HepG2 (cell line): ENCODE data around the gene PAK2. TPM values are rescaled to one million over a fixed set of nuclear protein-coding genes. Genes with fewer than 3 reads are reported as not detected.

ENCODE experiments used
- ATAC-seq: fragments of 200-7000 bp; cut with Tn5 transposase; 3 replicates; pipeline ENCODE4 v1.9.1; 2020; ENCODE audit warnings: mild to moderate bottlenecking, moderate library complexity
- BruUV-seq: library from RNA; stranded (reverse); fragments of 400-500 nt; replicated peaks from 2 replicates; lab custom pipeline; 2021; lab: Mats Ljungman, UMichigan
- CTCF ChIA-PET: fragments of 300-600 bp; formaldehyde crosslinking; extraction: SDS; loops from one replicate; lab custom pipeline; 2021; ENCODE audit warnings: low total read pairs, inconsistent platforms, low intra/inter-chr PET ratio; lab: Yijun Ruan, JAX
- POLR2A ChIA-PET: fragments of 350-600 bp; sonication (Branson Sonifier 250); formaldehyde crosslinking; loops from one replicate; lab custom pipeline; 2020; ENCODE audit warnings: antibody characterized with exemption, inconsistent platforms; lab: Yijun Ruan, JAX
- DNase-seq: peaks from one replicate; pipeline ENCODE4 v3.0.0-alpha.2; 2015; ENCODE audit warnings: low spot score
- FAIRE-seq: peaks from 3 replicates; lab custom pipeline; 2011; peaks lifted over from hg19 to GRCh38; lab: Jason Lieb, UNC
- H2AFZ ChIP-seq: one replicate; pipeline ENCODE4 v1.6.1; 2011; ENCODE audit warnings: low read length, inconsistent platforms
- H3K27ac ChIP-seq: fragments of 300-600 bp; 3 replicates; pipeline ENCODE4 v1.8.0; 2011; ENCODE audit warnings: mixed run types, mild to moderate bottlenecking, mixed read lengths, low read length, inconsistent platforms; ENCODE audit not compliant: insufficient read depth; ENCODE audit errors: extremely low read length
- H3K27me3 ChIP-seq, 2 experiments: fragments of 200-600 bp in 1 of 2; 2 replicates in 1 of 2; 3 replicates in 1 of 2; pipeline versions ENCODE4 v1.6.0 to v1.8.0; 2011; ENCODE audit warnings: low read length in 2 of 2, mild to moderate bottlenecking in 2 of 2, moderate library complexity in 2 of 2, inconsistent platforms in 1 of 2; ENCODE audit not compliant: insufficient read depth in 2 of 2, control insufficient read depth in 1 of 2
- H3K36me3 ChIP-seq, 2 experiments: fragments of 200-600 bp in 1 of 2; replicated peaks in 1 of 2; 2 replicates in 1 of 2; 3 replicates in 1 of 2; pipeline versions ENCODE4 v1.5.1 to v1.8.0; 2011; ENCODE audit warnings: low read length in 2 of 2, inconsistent platforms in 1 of 2; ENCODE audit not compliant: insufficient read depth in 2 of 2, control insufficient read depth in 1 of 2
- H3K4me1 ChIP-seq: 2 replicates; pipeline ENCODE4 v1.5.1; 2012; ENCODE audit warnings: low read length, inconsistent platforms; ENCODE audit not compliant: insufficient read depth
- H3K4me2 ChIP-seq: 2 replicates; pipeline ENCODE4 v1.6.0; 2011; ENCODE audit warnings: low read depth, low read length, inconsistent platforms
- H3K4me3 ChIP-seq, 3 experiments: fragments of 200-600 bp in 1 of 3; sonication (generic), shearing (Covaris generic) in 1 of 3; replicated peaks in 1 of 3; 2 replicates each; pipeline ENCODE4 v1.5.1; 2011 to 2016; ENCODE audit warnings: low read length in 3 of 3, inconsistent platforms in 2 of 3, low read depth in 2 of 3, mild to moderate bottlenecking in 2 of 3, control low read depth in 1 of 3, mixed read lengths in 1 of 3; ENCODE audit not compliant: insufficient read depth in 1 of 3
- H3K79me2 ChIP-seq: one replicate; pipeline ENCODE4 v1.6.1; 2011; ENCODE audit warnings: low read length, inconsistent platforms; ENCODE audit not compliant: insufficient read depth
- H3K9ac ChIP-seq: 2 replicates; pipeline ENCODE4 v1.6.0; 2011; ENCODE audit warnings: mild to moderate bottlenecking, low read depth, low read length, inconsistent platforms; ENCODE audit not compliant: insufficient read depth
- H3K9me3 ChIP-seq: 2 replicates; pipeline ENCODE4 v1.5.1; 2012; ENCODE audit warnings: mild to moderate bottlenecking, low read length
- H4K20me1 ChIP-seq: 2 replicates; pipeline ENCODE4 v1.6.0; 2011; ENCODE audit warnings: inconsistent platforms, mild to moderate bottlenecking, low read length, moderate library complexity; ENCODE audit not compliant: insufficient read depth
- ATF7-NPFF ChIP-seq: sonication (generic); formaldehyde crosslinking; IDR thresholded peaks from 2 replicates; pipeline ENCODE4 v1.8.1; 2023; ENCODE audit warnings: mild to moderate bottlenecking, low read depth, missing genetic modification reagents, moderate library complexity
- BORCS8-MEF2B ChIP-seq: sonication (generic); formaldehyde crosslinking; IDR thresholded peaks from 2 replicates; pipeline ENCODE4 v1.8.0; 2022; ENCODE audit warnings: mild to moderate bottlenecking, missing genetic modification reagents
- CEBPB ChIP-seq: IDR thresholded peaks from 2 replicates; pipeline ENCODE4 v1.6.1; 2011; ENCODE audit warnings: low read depth, low read length, improper control_type of control experiment, borderline replicate concordance
- GABPB1 ChIP-seq: IDR thresholded peaks from 2 replicates; pipeline ENCODE4 v1.6.1; 2016; ENCODE audit warnings: mild to moderate bottlenecking, missing genetic modification reagents, moderate library complexity, missing compliant biosample characterization
- PRPF4 ChIP-seq: fragments of 200-400 bp; formaldehyde crosslinking; IDR thresholded peaks from 2 replicates; pipeline ENCODE4 v1.6.1; 2016; ENCODE audit warnings: low read length, low read depth; ENCODE audit not compliant: poor library complexity, severe bottlenecking
- ZNF530 ChIP-seq: sonication (generic); formaldehyde crosslinking; IDR thresholded peaks from 2 replicates; pipeline ENCODE4 v1.5.0; 2020; ENCODE audit warnings: low read depth, mild to moderate bottlenecking, missing genetic modification reagents
- WGBS: methylation state at CpG from one replicate; pipeline ENCODE4 v1.1.6; 2017; ENCODE audit warnings: low lambda C conversion rate; 5-methylcytosine and 5-hydroxymethylcytosine counted together
- in situ Hi-C: cut with HindIII; loops from 2 replicates; pipeline ENCODE4 v1.10.0; 2017; ENCODE audit warnings: low pct_unique_long_range_greater_than_20kb; ENCODE audit not compliant: extremely low pct_ligation_motif_present
- intact Hi-C: fragments of 100-400 bp; cut with micrococcal nuclease; formaldehyde crosslinking; loops from one replicate; pipeline ENCODE4 v1.10.0; 2022; ENCODE audit not compliant: unreplicated experiment
- polyA plus RNA-seq, 8 experiments: library from polyadenylated mRNA; depleted of rRNA in 3 of 8; stranded (reverse) in 7 of 8; unstranded in 1 of 8; fragments of >200 nt; fragmentation: Illumina TruSeq in 4 of 8; extraction: Trizol in 4 of 8; gene quantifications; 2 replicates each; pipeline versions ENCODE4 v1.2.1 to v1.2.3, GENCODE V29; 2011 to 2016; ENCODE audit warnings: low read depth in 4 of 8, missing spikeins in 1 of 8, mixed read lengths in 1 of 8; ENCODE audit not compliant: insufficient read depth in 1 of 8
- total RNA-seq, 5 experiments: library from RNA; depleted of rRNA; stranded (reverse); fragments of >200 nt; fragmentation: Illumina TruSeq; extraction: Trizol; gene quantifications; 2 replicates each; pipeline ENCODE4 v1.2.3, GENCODE V29; 2016; ENCODE audit warnings: low read depth in 1 of 5
- TF ChIP-seq, protein P1 (sequence below): sonication (generic); formaldehyde crosslinking; IDR thresholded peaks from 2 replicates; pipeline ENCODE4 v1.8.1; 2023; ENCODE audit warnings: missing genetic modification reagents, inconsistent platforms, borderline replicate concordance
- TF ChIP-seq, protein P2 (sequence below): sonication (generic); formaldehyde crosslinking; IDR thresholded peaks from 2 replicates; pipeline ENCODE4 v1.9.0; 2022; ENCODE audit warnings: missing genetic modification reagents, mild to moderate bottlenecking, borderline replicate concordance

The PAK2 gene
- total and polyA plus RNA-seq, 2 of the 13 experiments (the other 11 are each of a cell fraction or from before 2014, with no cell fraction given): 23.0 to 24.7 TPM

DNA sequence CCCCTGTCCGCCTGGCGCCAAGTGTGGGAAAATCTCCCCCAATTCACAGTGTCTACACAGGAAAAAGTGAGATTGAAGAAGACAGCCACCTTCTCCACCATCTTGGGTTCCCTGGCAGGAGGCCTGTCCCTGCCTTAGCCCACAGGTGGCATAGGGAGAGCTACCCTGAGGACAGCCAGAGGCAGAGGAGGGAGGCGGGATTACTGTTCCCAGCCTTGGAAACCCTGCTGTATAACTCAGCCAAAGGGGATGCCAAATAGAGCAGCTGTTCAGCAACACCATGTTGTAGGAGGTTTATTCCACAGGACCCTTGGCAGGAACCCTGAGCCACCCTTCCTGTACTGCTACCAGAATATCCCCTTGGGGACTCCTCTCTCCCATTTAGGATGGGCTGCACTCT, 54.8 kb downstream of the PAK2 start (continued):
- TF ChIP-seq BORCS8-MEF2B (CRISPR knock-in tag) (no peak), ATF7-NPFF (no peak), GABPB1 (CRISPR knock-in tag) (no peak), ZNF530 (CRISPR knock-in tag) (no peak), PRPF4 (no peak)
- TF ChIP-seq, protein P1, sequence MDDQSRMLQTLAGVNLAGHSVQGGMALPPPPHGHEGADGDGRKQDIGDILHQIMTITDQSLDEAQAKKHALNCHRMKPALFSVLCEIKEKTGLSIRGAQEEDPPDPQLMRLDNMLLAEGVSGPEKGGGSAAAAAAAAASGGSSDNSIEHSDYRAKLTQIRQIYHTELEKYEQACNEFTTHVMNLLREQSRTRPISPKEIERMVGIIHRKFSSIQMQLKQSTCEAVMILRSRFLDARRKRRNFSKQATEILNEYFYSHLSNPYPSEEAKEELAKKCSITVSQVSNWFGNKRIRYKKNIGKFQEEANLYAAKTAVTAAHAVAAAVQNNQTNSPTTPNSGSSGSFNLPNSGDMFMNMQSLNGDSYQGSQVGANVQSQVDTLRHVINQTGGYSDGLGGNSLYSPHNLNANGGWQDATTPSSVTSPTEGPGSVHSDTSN (CRISPR knock-in tag): no peak

DNA sequence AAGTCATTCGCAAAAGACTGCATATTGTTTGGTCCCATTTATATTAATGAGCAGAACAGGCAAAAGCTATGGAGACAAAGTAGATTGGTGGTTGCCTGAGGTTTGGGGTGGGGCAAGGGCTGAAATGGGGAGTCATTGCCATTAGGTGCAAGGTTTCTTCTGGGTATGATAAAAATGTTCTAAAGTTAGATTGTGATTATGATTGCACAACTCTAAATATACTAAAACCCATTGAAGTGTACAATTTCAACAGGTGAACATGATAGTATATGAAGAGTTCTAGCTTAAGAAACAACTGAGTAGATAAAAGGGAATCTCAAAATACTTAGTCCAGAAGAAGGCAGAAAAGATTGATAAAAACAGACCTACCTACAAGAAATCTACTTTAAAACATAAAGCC, 56.7 kb downstream of the PAK2 start:
- CTCF ChIA-PET: no interaction called here
- H3K79me2 ChIP-seq: peaks cover 14% of the 10 kb centered on the region
- peaks cover 5 to 16% of the 10 kb centered on the region in 2 experiments; a peak in 3 of 5 replicates for H3K36me3 ChIP-seq
- no peak for DNase-seq
- no peaks in the 10 kb centered on the region for H3K27me3 ChIP-seq
- no peak overlapping the region for H3K27ac ChIP-seq
- H4K20me1 ChIP-seq: peaks cover 4% of the 10 kb centered on the region; the same call in 1 of the 2 replicates
- BruUV-seq: no TSS peak
- no peak overlapping the region for H3K4me2 ChIP-seq
- no peak overlapping the region for H3K4me3 ChIP-seq
- intact Hi-C loops: no loop called here
- no peaks in the 10 kb centered on the region for H3K9me3 ChIP-seq
- FAIRE-seq: no peak
- H3K9ac ChIP-seq: no peak overlapping the region
- WGBS: 98% methylated on average over 1 of the region's 1 CpG
- in situ Hi-C loops: no loop called here
- POLR2A ChIA-PET: no interaction called here
- TF ChIP-seq, protein P2, sequence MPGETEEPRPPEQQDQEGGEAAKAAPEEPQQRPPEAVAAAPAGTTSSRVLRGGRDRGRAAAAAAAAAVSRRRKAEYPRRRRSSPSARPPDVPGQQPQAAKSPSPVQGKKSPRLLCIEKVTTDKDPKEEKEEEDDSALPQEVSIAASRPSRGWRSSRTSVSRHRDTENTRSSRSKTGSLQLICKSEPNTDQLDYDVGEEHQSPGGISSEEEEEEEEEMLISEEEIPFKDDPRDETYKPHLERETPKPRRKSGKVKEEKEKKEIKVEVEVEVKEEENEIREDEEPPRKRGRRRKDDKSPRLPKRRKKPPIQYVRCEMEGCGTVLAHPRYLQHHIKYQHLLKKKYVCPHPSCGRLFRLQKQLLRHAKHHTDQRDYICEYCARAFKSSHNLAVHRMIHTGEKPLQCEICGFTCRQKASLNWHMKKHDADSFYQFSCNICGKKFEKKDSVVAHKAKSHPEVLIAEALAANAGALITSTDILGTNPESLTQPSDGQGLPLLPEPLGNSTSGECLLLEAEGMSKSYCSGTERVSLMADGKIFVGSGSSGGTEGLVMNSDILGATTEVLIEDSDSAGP: no peak
- TF ChIP-seq CEBPB: peak; percentile 16; the same call in 1 of the 2 replicates
- H3K4me1 ChIP-seq: peaks cover 22% of the 10 kb centered on the region
- no peak overlapping the region for H2AFZ ChIP-seq
- ATAC-seq: no peak
